ENCODE results near the gene YJEFN3. TPM values are rescaled to one million over a fixed set of nuclear protein-coding genes. Genes with fewer than 3 reads are reported as not detected.

YJEFN3 gene
- total RNA-seq, 1 experiment from 2014 or later, result 18.5 TPM

DNA sequence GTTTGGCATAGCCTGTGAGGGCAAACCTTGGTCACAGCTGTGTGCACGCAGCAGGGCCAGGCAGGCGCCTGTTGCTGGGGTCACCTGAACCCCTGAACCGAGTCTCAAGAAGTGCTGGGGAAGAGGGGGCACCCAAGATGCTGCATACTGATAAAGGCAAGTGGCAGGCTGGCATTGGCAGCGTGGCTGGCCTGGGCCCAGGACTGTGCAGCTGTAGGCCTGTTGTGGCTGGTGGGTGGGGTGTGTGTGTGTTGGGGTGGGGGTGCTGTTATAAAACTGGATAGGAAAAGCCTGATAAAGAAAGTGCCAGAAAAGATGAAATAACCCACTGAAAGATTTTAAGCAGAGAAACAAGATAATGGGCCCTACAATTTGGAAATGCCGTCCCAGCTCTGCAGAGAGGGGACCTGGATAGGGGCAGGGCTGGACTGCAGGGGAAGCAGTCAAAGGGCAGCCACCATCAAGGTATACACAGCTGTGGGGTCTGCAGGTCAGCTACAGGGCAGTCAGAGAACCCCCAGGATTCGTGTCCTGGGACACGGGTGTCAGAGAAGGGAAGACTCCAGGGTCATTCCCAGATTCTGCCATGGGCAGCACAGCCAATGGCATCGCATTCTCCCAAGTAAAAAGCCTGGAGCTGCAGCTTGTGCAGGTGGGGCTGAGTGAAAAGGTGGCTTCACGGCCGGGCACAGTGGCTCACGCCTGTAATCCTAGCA is 42.5 kb downstream of the YJEFN3 start:
- no peak for DNase-seq
- H3K36me3 ChIP-seq (ENCODE audit: low read depth), result no peaks in the 10 kb centered on the region
- no peaks in the 10 kb centered on the region for H3K9me3 ChIP-seq (ENCODE audit: insufficient read depth, low read depth)
- intact Hi-C loops (cut with micrococcal nuclease; ENCODE audit: unreplicated experiment), result no loop called here
- CTCF ChIA-PET, result no interaction called here
- no peak overlapping the region for H2AFZ ChIP-seq
- TF ChIP-seq, protein P1, sequence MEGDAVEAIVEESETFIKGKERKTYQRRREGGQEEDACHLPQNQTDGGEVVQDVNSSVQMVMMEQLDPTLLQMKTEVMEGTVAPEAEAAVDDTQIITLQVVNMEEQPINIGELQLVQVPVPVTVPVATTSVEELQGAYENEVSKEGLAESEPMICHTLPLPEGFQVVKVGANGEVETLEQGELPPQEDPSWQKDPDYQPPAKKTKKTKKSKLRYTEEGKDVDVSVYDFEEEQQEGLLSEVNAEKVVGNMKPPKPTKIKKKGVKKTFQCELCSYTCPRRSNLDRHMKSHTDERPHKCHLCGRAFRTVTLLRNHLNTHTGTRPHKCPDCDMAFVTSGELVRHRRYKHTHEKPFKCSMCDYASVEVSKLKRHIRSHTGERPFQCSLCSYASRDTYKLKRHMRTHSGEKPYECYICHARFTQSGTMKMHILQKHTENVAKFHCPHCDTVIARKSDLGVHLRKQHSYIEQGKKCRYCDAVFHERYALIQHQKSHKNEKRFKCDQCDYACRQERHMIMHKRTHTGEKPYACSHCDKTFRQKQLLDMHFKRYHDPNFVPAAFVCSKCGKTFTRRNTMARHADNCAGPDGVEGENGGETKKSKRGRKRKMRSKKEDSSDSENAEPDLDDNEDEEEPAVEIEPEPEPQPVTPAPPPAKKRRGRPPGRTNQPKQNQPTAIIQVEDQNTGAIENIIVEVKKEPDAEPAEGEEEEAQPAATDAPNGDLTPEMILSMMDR (conservative IDR thresholded peaks at IDR 0.05), result no peak
- TF ChIP-seq EZH2 (IDR thresholded peaks at IDR 0.05; ENCODE audit: low read depth), result no peak
- H3K27me3 ChIP-seq (ENCODE audit: insufficient read depth, low read depth), result no peaks in the 10 kb centered on the region
- no peak overlapping the region for H3K4me3 ChIP-seq
- H4K20me1 ChIP-seq (ENCODE audit: insufficient read depth), result no peaks in the 10 kb centered on the region
- peaks cover 10% of the 10 kb centered on the region for H3K4me1 ChIP-seq (replicated peaks; ENCODE audit: insufficient read depth)
- POLR2A ChIA-PET (ENCODE audit: unreplicated experiment), result interaction anchor here (0.6 kb wide), 1 partner anchor 1104 kb away, joined by 3 read pairs; no protein-coding TSS in a partner anchor
- no peak overlapping the region for H3K27ac ChIP-seq
- no peaks in the 10 kb centered on the region for H3K79me2 ChIP-seq (ENCODE audit: low read depth)
- H3F3A ChIP-seq (ENCODE audit: insufficient read depth, low read depth), result peaks cover 18% of the 10 kb centered on the region
- no peaks in the 10 kb centered on the region for H3K9me2 ChIP-seq (ENCODE audit: insufficient read depth)
- no peak overlapping the region for H3K4me2 ChIP-seq
- no TSS peak for BruUV-seq (replicated peaks)

DNA sequence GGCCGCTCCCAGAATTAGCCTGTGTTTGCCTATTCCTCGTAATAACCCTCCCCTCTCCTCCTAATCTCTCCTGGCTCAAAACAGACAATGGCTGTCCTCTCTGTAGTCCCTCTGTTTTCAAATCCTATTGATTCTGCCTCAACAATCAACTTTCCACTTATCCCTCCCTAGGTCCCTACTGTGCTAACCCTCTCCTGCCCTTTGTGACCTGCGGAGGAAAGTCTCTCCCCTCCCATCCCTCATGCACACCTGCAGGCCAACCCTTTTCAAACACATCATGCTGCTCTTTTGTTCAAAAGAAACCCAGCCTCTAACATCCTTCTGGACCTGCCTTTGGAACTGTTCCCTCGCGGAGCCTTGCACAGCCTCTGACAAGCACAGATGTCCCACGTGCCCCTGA is 46.7 kb downstream of the YJEFN3 start:
- Histone ChIP-seq H3K9me3 (ENCODE audit: insufficient read depth, low read depth) (no peaks in the 10 kb centered on the region), H3K9me2 (ENCODE audit: insufficient read depth) (no peaks in the 10 kb centered on the region), H4K20me1 (ENCODE audit: insufficient read depth) (no peaks in the 10 kb centered on the region), H3K36me3 (ENCODE audit: low read depth) (no peaks in the 10 kb centered on the region), H3K27ac (no peak overlapping the region), H3K4me2 (no peak overlapping the region), H3F3A (ENCODE audit: insufficient read depth, low read depth) (peaks cover 7% of the 10 kb centered on the region; the same call in 1 of the 2 replicates), H2AFZ (no peak overlapping the region), H3K4me3 (no peak overlapping the region), H3K27me3 (ENCODE audit: insufficient read depth, low read depth) (no peaks in the 10 kb centered on the region), H3K4me1 (replicated peaks; ENCODE audit: insufficient read depth) (peaks cover 7% of the 10 kb centered on the region), H3K79me2 (ENCODE audit: low read depth) (no peaks in the 10 kb centered on the region)
- no TSS peak for BruUV-seq (replicated peaks)
- no peak for DNase-seq
- intact Hi-C loops (cut with micrococcal nuclease; ENCODE audit: unreplicated experiment), result no loop called here
- TF ChIP-seq EZH2 (IDR thresholded peaks at IDR 0.05; ENCODE audit: low read depth), result no peak
- TF ChIP-seq, protein P1 (conservative IDR thresholded peaks at IDR 0.05), result no peak
- POLR2A ChIA-PET (ENCODE audit: unreplicated experiment), result interaction anchor here (0.6 kb wide), 1 partner anchor 35 kb away, joined by 4 read pairs; no protein-coding TSS in a partner anchor
- CTCF ChIA-PET, result interaction anchor here (0.6 kb wide), 1 partner anchor 43 kb away, joined by 4 read pairs; no protein-coding TSS in a partner anchor

DNA sequence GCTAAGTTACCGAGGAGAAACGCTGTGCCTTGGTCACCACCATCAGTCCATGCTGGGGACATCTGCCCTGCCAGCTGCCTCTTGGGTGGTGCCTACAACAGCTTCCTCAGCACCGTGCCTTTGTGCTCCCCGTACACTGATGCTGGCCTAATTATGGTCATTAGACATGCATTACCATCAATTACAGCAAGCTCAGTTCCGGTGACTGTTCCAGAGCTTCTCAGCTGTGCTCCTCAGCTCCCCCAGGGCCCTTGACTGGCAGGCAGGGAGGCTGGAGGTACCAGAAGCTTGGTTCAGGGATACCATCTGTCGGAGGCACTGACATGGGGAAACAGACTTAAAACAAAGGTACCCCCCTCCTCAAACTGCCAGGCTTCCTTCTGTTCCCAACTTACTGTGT is 49.5 kb downstream of the YJEFN3 start:
- H3K27me3 ChIP-seq (ENCODE audit: insufficient read depth, low read depth), result no peaks in the 10 kb centered on the region
- H2AFZ ChIP-seq, result no peak overlapping the region
- H3K27ac ChIP-seq, result no peak overlapping the region
- H3K4me2 ChIP-seq, result no peak overlapping the region
- no peaks in the 10 kb centered on the region for H3K79me2 ChIP-seq (ENCODE audit: low read depth)
- no TSS peak for BruUV-seq (replicated peaks)
- H3K36me3 ChIP-seq (ENCODE audit: low read depth), result no peaks in the 10 kb centered on the region
- no peak overlapping the region for H3K4me3 ChIP-seq
- DNase-seq, result no peak
- no peaks in the 10 kb centered on the region for H3K9me3 ChIP-seq (ENCODE audit: insufficient read depth, low read depth)
- H3K4me1 ChIP-seq (replicated peaks; ENCODE audit: insufficient read depth), result peaks cover 7% of the 10 kb centered on the region
- ChIA-PET POLR2A (ENCODE audit: unreplicated experiment) (no interaction called here), CTCF (interaction anchor here (0.6 kb wide), 1 partner anchor 70 kb away, joined by 4 read pairs; no protein-coding TSS in a partner anchor)
- no peaks in the 10 kb centered on the region for H3K9me2 ChIP-seq (ENCODE audit: insufficient read depth)
- no peaks in the 10 kb centered on the region for H4K20me1 ChIP-seq (ENCODE audit: insufficient read depth)
- intact Hi-C loops (cut with micrococcal nuclease; ENCODE audit: unreplicated experiment), result no loop called here
- no peak for TF ChIP-seq EZH2 (IDR thresholded peaks at IDR 0.05; ENCODE audit: low read depth)
- TF ChIP-seq, protein P1 (conservative IDR thresholded peaks at IDR 0.05), result no peak
- peaks cover 7% of the 10 kb centered on the region; the same call in 1 of the 2 replicates for H3F3A ChIP-seq (ENCODE audit: insufficient read depth, low read depth)

All from PC-9 (cell line).